ENCODE results near the gene MED29. TPM values are rescaled to one million over a fixed set of nuclear protein-coding genes. Genes with fewer than 3 reads are reported as not detected.

MED29 gene
- total and polyA plus RNA-seq, 2 donors (not counting 1 experiment from before 2014, with no cell fraction given) = 23.0 to 28.9 TPM

DNA sequence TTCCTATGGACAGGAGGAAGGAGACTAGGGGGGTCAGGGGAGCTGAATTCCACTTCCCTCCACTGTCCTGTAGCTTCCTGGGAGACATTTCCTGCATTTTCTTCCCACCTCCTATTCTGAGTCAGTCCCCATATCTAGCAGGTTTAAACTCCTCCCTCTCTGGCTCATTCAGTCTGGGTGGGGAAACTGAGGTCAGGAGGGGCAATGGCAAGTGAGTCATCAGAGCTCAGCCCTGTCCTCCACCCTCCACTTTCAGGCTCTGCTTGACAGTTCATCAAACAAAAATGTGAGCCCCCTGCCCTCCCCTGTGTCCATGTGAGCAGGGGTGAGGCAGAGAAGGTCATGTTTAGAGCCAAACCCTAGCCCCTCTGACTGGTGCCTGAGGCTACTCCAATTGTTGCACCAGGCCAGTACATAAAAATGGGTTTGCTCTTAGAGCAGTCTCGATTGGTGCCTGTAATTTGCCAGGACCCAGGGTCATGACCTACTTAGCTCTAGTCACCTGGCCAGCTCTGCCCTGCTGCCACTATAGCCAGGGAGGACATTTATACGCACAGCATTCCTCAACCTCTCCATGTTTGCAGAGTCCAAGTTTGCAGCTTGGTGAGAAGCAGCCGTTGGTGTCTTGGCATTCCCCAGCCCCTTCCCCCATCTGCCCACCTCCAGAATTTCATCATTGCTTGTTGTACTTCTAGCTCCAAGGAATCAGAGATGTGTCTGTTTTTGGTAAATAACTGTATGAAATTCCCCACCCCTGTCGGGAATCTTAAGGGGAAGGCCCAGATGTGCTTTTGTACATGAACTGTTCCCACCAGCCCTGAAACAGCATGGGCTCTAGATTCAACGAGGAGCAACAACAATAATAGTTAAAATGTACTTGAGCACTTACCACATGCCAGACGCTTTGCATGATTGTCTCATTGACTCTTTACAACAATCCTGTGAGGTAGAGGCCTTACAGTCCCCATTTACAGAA, 28.2 kb upstream of the MED29 start:
- H3K27me3 ChIP-seq (ENCODE audit: control insufficient read depth, insufficient read depth, low read length) = no peaks in the 10 kb centered on the region
- H3K4me3 ChIP-seq (replicated peaks in 1 of 4; ENCODE audit: control extremely low read depth in 1 of 4, insufficient read depth in 1 of 4, low read depth in 3 of 4, low read length in 4 of 4) = peak overlapping the region in 1 of 4 experiments; percentile 19
- no peak overlapping the region for H2AFZ ChIP-seq (ENCODE audit: low read length)
- peaks cover 28% of the 10 kb centered on the region for H3K4me1 ChIP-seq (ENCODE audit: control insufficient read depth, extremely low read depth, insufficient read depth, low read length)
- TF ChIP-seq, protein P1, sequence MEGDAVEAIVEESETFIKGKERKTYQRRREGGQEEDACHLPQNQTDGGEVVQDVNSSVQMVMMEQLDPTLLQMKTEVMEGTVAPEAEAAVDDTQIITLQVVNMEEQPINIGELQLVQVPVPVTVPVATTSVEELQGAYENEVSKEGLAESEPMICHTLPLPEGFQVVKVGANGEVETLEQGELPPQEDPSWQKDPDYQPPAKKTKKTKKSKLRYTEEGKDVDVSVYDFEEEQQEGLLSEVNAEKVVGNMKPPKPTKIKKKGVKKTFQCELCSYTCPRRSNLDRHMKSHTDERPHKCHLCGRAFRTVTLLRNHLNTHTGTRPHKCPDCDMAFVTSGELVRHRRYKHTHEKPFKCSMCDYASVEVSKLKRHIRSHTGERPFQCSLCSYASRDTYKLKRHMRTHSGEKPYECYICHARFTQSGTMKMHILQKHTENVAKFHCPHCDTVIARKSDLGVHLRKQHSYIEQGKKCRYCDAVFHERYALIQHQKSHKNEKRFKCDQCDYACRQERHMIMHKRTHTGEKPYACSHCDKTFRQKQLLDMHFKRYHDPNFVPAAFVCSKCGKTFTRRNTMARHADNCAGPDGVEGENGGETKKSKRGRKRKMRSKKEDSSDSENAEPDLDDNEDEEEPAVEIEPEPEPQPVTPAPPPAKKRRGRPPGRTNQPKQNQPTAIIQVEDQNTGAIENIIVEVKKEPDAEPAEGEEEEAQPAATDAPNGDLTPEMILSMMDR (conservative IDR thresholded peaks at IDR 0.05 in 1 of 2, IDR thresholded peaks at IDR 0.05 in 1 of 2; ENCODE audit: low read depth in 1 of 2, low read length in 2 of 2) = no peak
- peak overlapping the region; percentile 88 for H3K27ac ChIP-seq (ENCODE audit: insufficient read depth, low read length)
- H3K9me3 ChIP-seq (ENCODE audit: control insufficient read depth, insufficient read depth, low read depth, low read length) = no peaks in the 10 kb centered on the region
- peaks cover 13% of the 10 kb centered on the region for H3K36me3 ChIP-seq (ENCODE audit: control insufficient read depth, insufficient read depth, low read length)
- DNase-seq (ENCODE audit: low read depth in 2 of 2) = peak; percentile 77 to 79
- H3K79me2 ChIP-seq (ENCODE audit: control insufficient read depth, insufficient read depth, low read length) = no peaks in the 10 kb centered on the region
- peak overlapping the region; percentile 72 for H3K4me2 ChIP-seq (ENCODE audit: extremely low read depth, insufficient read depth, low read length)
- H4K20me1 ChIP-seq (ENCODE audit: control insufficient read depth, extremely low read depth, insufficient read depth, low read length) = no peaks in the 10 kb centered on the region
- no peak overlapping the region for H3K9ac ChIP-seq (ENCODE audit: insufficient read depth, low read length)

DNA sequence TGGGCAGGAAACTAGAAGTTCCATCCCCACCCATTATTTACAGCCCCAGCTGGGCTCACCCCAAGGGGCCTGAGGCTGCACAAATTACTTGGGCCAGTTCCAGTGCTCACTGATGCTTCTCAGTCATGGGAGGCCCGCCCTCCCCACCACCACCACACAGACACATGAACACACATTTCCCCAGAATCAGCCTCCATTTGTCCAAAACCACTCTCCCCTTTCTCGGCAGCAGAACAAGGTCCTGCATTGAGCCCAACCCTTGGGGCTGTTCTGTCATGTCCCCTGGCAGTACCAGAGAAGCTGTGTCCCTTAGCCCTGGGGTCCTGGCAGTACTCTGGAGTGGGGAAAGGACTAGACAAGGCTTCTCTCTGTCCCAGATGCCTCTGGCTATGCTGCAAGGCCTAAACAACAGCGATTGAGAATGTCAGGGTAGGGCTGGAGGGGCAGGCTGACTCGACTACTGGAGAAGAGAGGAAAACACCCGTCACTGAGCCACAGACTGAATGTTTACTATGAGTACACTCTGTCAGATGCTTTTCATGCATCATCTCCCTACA, 27.2 kb upstream of the MED29 start:
- H3K4me2 ChIP-seq (ENCODE audit: extremely low read depth, insufficient read depth, low read length) = peak overlapping the region; percentile 62
- no peaks in the 10 kb centered on the region for H3K27me3 ChIP-seq (ENCODE audit: control insufficient read depth, insufficient read depth, low read length)
- no peak overlapping the region for H3K4me3 ChIP-seq (replicated peaks in 1 of 4; ENCODE audit: control extremely low read depth in 1 of 4, insufficient read depth in 1 of 4, low read depth in 3 of 4, low read length in 4 of 4)
- peak overlapping the region; percentile 26 for H3K9ac ChIP-seq (ENCODE audit: insufficient read depth, low read length)
- H3K79me2 ChIP-seq (ENCODE audit: control insufficient read depth, insufficient read depth, low read length) = no peaks in the 10 kb centered on the region
- no peaks in the 10 kb centered on the region for H4K20me1 ChIP-seq (ENCODE audit: control insufficient read depth, extremely low read depth, insufficient read depth, low read length)
- H2AFZ ChIP-seq (ENCODE audit: low read length) = no peak overlapping the region
- no peak for TF ChIP-seq EZH2 (IDR thresholded peaks at IDR 0.05; ENCODE audit: low read length, missing control alignments)
- TF ChIP-seq, protein P1 (conservative IDR thresholded peaks at IDR 0.05 in 1 of 2, IDR thresholded peaks at IDR 0.05 in 1 of 2; ENCODE audit: low read depth in 1 of 2, low read length in 2 of 2) = no peak
- H3K36me3 ChIP-seq (ENCODE audit: control insufficient read depth, insufficient read depth, low read length) = peaks cover 12% of the 10 kb centered on the region
- DNase-seq (ENCODE audit: low read depth in 2 of 2) = peak in 1 of 2 donors; percentile 67
- no peaks in the 10 kb centered on the region for H3K9me3 ChIP-seq (ENCODE audit: control insufficient read depth, insufficient read depth, low read depth, low read length)
- H3K27ac ChIP-seq (ENCODE audit: insufficient read depth, low read length) = peak overlapping the region; percentile 88
- H3K4me1 ChIP-seq (ENCODE audit: control insufficient read depth, extremely low read depth, insufficient read depth, low read length) = peaks cover 28% of the 10 kb centered on the region

DNA sequence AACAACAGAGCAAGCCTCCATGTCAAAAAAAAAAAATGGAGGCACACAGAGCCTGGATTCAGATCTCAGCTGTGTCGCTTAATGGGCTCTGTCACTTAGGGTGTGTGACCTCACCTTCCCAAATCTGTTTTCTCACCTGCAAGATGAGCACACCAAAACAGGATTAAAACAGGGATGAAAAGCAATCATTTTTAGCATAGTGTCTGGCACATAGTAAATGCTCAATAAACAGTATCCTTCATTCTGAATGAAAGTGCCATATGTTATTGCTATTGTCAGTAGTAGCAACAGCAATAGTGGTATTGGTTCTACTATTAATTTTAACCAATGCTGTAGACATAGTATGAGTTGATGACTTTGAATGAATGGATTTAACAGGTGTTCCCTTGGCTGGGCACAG, 25.6 kb upstream of the MED29 start:
- Histone ChIP-seq H3K79me2 (ENCODE audit: control insufficient read depth, insufficient read depth, low read length) (no peaks in the 10 kb centered on the region), H4K20me1 (ENCODE audit: control insufficient read depth, extremely low read depth, insufficient read depth, low read length) (no peaks in the 10 kb centered on the region), H3K9ac (ENCODE audit: insufficient read depth, low read length) (no peak overlapping the region), H3K9me3 (ENCODE audit: control insufficient read depth, insufficient read depth, low read depth, low read length) (no peaks in the 10 kb centered on the region), H3K4me1 (ENCODE audit: control insufficient read depth, extremely low read depth, insufficient read depth, low read length) (peaks cover 28% of the 10 kb centered on the region), H2AFZ (ENCODE audit: low read length) (no peak overlapping the region), H3K4me2 (ENCODE audit: extremely low read depth, insufficient read depth, low read length) (no peak overlapping the region), H3K4me3 (replicated peaks in 1 of 4; ENCODE audit: control extremely low read depth in 1 of 4, insufficient read depth in 1 of 4, low read depth in 3 of 4, low read length in 4 of 4) (no peak overlapping the region), H3K27me3 (ENCODE audit: control insufficient read depth, insufficient read depth, low read length) (no peaks in the 10 kb centered on the region), H3K36me3 (ENCODE audit: control insufficient read depth, insufficient read depth, low read length) (peaks cover 9% of the 10 kb centered on the region), H3K27ac (ENCODE audit: insufficient read depth, low read length) (no peak overlapping the region)
- TF ChIP-seq EZH2 (IDR thresholded peaks at IDR 0.05; ENCODE audit: low read length, missing control alignments) = no peak
- TF ChIP-seq, protein P1 (conservative IDR thresholded peaks at IDR 0.05 in 1 of 2, IDR thresholded peaks at IDR 0.05 in 1 of 2; ENCODE audit: low read depth in 1 of 2, low read length in 2 of 2) = no peak
- no peak for DNase-seq (ENCODE audit: low read depth in 2 of 2)
